Astrocyte of the cerebellum (primary cell): ENCODE results near the gene FAF1.
A peak's percentile ranks its signal among the peaks of the same experiment; 100 is the strongest.

Experiments used
- DNase-seq: peaks from one replicate; pipeline ENCODE4 v3.0.0-alpha.2; 2011; ENCODE audit warnings: low read depth
- H3K4me3 ChIP-seq: 2 replicates; pipeline ENCODE4 v1.5.1; 2011; ENCODE audit warnings: mild to moderate bottlenecking, low read depth, low read length, moderate library complexity
- CTCF ChIP-seq: IDR thresholded peaks from 2 replicates; pipeline ENCODE4 v1.5.1; 2012; ENCODE audit warnings: low read length, low read depth, moderate library complexity, mild to moderate bottlenecking; ENCODE audit errors: missing control alignments
- in situ Hi-C: cut with HindIII; loops from 2 replicates; pipeline ENCODE4 v1.10.0; 2017; ENCODE audit warnings: low sequenced_read_pairs

The FAF1 gene

GRCh38 chr1:50846224-50846839, 113.7 kb downstream of the FAF1 start:
- in situ Hi-C loops, result no loop called here
- H3K4me3 ChIP-seq, result no peak overlapping the region
- no peak for DNase-seq
- TF ChIP-seq CTCF, result no peak

- no peak overlapping the region for H3K4me3 ChIP-seq
- TF ChIP-seq CTCF, result no peak
- in situ Hi-C loops, result no loop called here
- DNase-seq, result peak; percentile 16
Observed at GRCh38 chr1:50841791-50842387, 118.2 kb downstream of the FAF1 start.

GRCh38 chr1:50836117-50836516, 124.0 kb downstream of the FAF1 start:
- in situ Hi-C loops, result no loop called here
- no peak overlapping the region for H3K4me3 ChIP-seq
- no peak for DNase-seq
- no peak for TF ChIP-seq CTCF

GRCh38 chr1:50833216-50833615, 126.9 kb downstream of the FAF1 start:
- no peak overlapping the region for H3K4me3 ChIP-seq
- no peak for TF ChIP-seq CTCF
- in situ Hi-C loops, result no loop called here
- no peak for DNase-seq

GRCh38 chr1:50832167-50832566, 127.9 kb downstream of the FAF1 start:
- no peak for TF ChIP-seq CTCF
- no peak for DNase-seq
- no peak overlapping the region for H3K4me3 ChIP-seq
- in situ Hi-C loops, result no loop called here

- in situ Hi-C loops, result no loop called here
- no peak for DNase-seq
- TF ChIP-seq CTCF, result no peak
- H3K4me3 ChIP-seq, result no peak overlapping the region
Observed at GRCh38 chr1:50831300-50832061, 128.6 kb downstream of the FAF1 start.
